ENCODE measurements around the gene GSTM4. TPM values are rescaled to one million over a fixed set of nuclear protein-coding genes. Genes with fewer than 3 reads are reported as not detected.
A peak's percentile ranks its signal among the peaks of the same experiment; 100 is the strongest.
"Not testable (repeated sequence)": the region's sequence is repeated elsewhere in the genome, so short reads cannot be mapped to it uniquely, and the experiment has no call there.

GSTM4 gene
- total RNA-seq, 1 experiment from 2014 or later, result 24.6 TPM

DNA sequence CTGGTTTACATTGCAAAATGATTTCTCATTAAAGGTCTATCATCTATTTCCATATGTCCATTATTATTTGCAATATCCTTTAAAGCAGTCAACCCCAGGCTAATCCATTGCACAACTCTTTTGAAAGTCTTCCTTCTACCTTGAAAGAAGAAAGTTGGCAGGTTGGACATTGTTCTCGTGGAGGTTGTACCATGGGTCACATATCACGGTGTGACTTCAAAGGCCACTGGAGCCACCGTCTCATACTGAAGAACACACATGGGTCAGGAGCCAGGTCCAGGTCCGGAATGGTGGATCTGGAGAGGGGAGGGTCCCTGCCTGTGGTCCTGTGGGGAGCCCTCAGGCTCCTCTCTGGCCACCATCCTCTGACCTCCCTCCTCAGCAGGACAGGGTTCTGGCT is 30.0 kb downstream of the GSTM4 start:
- not testable (repeated sequence) for H3K9me3 ChIP-seq (ENCODE audit: control insufficient read depth, low read depth, low read length); H3K27ac ChIP-seq (ENCODE audit: insufficient read length, low read depth, low read length); H4K91ac ChIP-seq (ENCODE audit: insufficient read length, low read depth, low read length); H3K23ac ChIP-seq (ENCODE audit: insufficient read length, low read depth, low read length); H4K20me1 ChIP-seq (ENCODE audit: control insufficient read depth, insufficient read depth, insufficient read length); H3K9me3 Mint-ChIP-seq; H3K56ac ChIP-seq (ENCODE audit: insufficient read length, low read depth, low read length); H2AFZ ChIP-seq (ENCODE audit: low read length); H3K27me3 Mint-ChIP-seq (ENCODE audit: low read depth); H4K8ac ChIP-seq (replicated peaks; ENCODE audit: insufficient read length, low read depth, low read length); H3K27me3 ChIP-seq (ENCODE audit: insufficient read depth, low read length); H3K4ac ChIP-seq (ENCODE audit: low read depth, low read length); H3K4me2 ChIP-seq (ENCODE audit: insufficient read depth, insufficient read length, low read length); H3K4me1 Mint-ChIP-seq; H2BK15ac ChIP-seq (ENCODE audit: low read depth, low read length); H3K79me1 ChIP-seq (ENCODE audit: insufficient read depth, low read depth, low read length, poor library complexity, severe bottlenecking); H3K14ac ChIP-seq (ENCODE audit: insufficient read depth, low read length); H3K23me2 ChIP-seq (ENCODE audit: insufficient read length, low read depth, low read length, poor library complexity, severe bottlenecking); H2BK5ac ChIP-seq (ENCODE audit: insufficient read length, low read length); H2AK5ac ChIP-seq (ENCODE audit: insufficient read length, low read length); H2BK20ac ChIP-seq (ENCODE audit: low read depth, low read length, poor library complexity, severe bottlenecking); H3K18ac ChIP-seq (ENCODE audit: insufficient read length, low read depth, low read length); H3K4me3 Mint-ChIP-seq; DNase-seq; H2BK12ac ChIP-seq (ENCODE audit: insufficient read length, low read depth, low read length); H3K79me2 ChIP-seq (ENCODE audit: insufficient read depth, low read length); H3K9ac ChIP-seq (ENCODE audit: extremely low read depth, insufficient read length, low read length); H3K36me3 Mint-ChIP-seq (ENCODE audit: insufficient read depth in 1 of 3, low read depth in 3 of 3); H3K27ac Mint-ChIP-seq; H2BK120ac ChIP-seq (ENCODE audit: low read depth, low read length, poor library complexity, severe bottlenecking); H3T11ph ChIP-seq (ENCODE audit: low read length); H3K4me1 ChIP-seq (ENCODE audit: insufficient read depth, low read length); H4K5ac ChIP-seq (ENCODE audit: insufficient read length, low read depth, low read length)
- no CpG with 5 or more reads among the region's 4 CpGs for WGBS (ENCODE audit: extremely low coverage, insufficient read length, low lambda C conversion rate)

DNA sequence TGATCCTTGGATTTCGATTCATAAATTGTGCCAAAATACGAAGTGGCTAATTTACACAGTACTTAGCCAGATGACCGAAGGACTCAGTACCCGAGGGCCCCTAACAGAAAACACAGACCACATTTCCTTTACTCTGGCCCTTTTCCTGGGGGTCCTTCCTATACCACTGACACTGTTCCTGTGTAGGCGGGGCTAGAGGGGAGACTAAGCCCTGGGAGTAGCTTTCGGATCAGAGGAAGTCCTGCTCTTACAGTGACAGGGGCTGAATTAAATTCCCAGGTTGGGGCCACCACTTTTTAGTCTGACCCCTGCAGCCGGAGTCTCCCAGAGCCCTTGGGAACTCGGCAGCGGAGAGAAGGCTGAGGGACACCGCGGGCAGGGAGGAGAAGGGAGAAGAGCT is 31.2 kb downstream of the GSTM4 start:
- H3K4ac ChIP-seq (ENCODE audit: low read depth, low read length); H4K20me1 ChIP-seq (ENCODE audit: control insufficient read depth, insufficient read depth, insufficient read length); H3K9me3 ChIP-seq (ENCODE audit: control insufficient read depth, low read depth, low read length); H3K4me1 Mint-ChIP-seq; H3K27me3 Mint-ChIP-seq (ENCODE audit: low read depth); H2BK5ac ChIP-seq (ENCODE audit: insufficient read length, low read length); H2AK5ac ChIP-seq (ENCODE audit: insufficient read length, low read length); H3K27ac ChIP-seq (ENCODE audit: insufficient read length, low read depth, low read length); H3K4me2 ChIP-seq (ENCODE audit: insufficient read depth, insufficient read length, low read length); H3K23me2 ChIP-seq (ENCODE audit: insufficient read length, low read depth, low read length, poor library complexity, severe bottlenecking); H4K5ac ChIP-seq (ENCODE audit: insufficient read length, low read depth, low read length); H3T11ph ChIP-seq (ENCODE audit: low read length); H3K79me2 ChIP-seq (ENCODE audit: insufficient read depth, low read length); H3K9me3 Mint-ChIP-seq; H3K23ac ChIP-seq (ENCODE audit: insufficient read length, low read depth, low read length); H2AFZ ChIP-seq (ENCODE audit: low read length); H2BK12ac ChIP-seq (ENCODE audit: insufficient read length, low read depth, low read length); H2BK15ac ChIP-seq (ENCODE audit: low read depth, low read length); H3K79me1 ChIP-seq (ENCODE audit: insufficient read depth, low read depth, low read length, poor library complexity, severe bottlenecking); H2BK20ac ChIP-seq (ENCODE audit: low read depth, low read length, poor library complexity, severe bottlenecking); H3K27me3 ChIP-seq (ENCODE audit: insufficient read depth, low read length); H3K56ac ChIP-seq (ENCODE audit: insufficient read length, low read depth, low read length); DNase-seq; H2BK120ac ChIP-seq (ENCODE audit: low read depth, low read length, poor library complexity, severe bottlenecking); H3K18ac ChIP-seq (ENCODE audit: insufficient read length, low read depth, low read length); H3K9ac ChIP-seq (ENCODE audit: extremely low read depth, insufficient read length, low read length); H4K8ac ChIP-seq (replicated peaks; ENCODE audit: insufficient read length, low read depth, low read length); H3K4me1 ChIP-seq (ENCODE audit: insufficient read depth, low read length); H4K91ac ChIP-seq (ENCODE audit: insufficient read length, low read depth, low read length): not testable (repeated sequence)
- peak overlapping the region; percentile 94 for H3K14ac ChIP-seq (ENCODE audit: insufficient read depth, low read length)
- H3K36me3 Mint-ChIP-seq (ENCODE audit: insufficient read depth in 1 of 3, low read depth in 3 of 3), result peaks cover 0 to 11% (median 0%) of the 10 kb centered on the region in 3 experiments; a peak in 1 of 7 replicates
- peak overlapping the region in 1 of 3 experiments; percentile 5; a peak in 2 of 7 replicates for H3K27ac Mint-ChIP-seq
- H3K4me3 Mint-ChIP-seq, result peak overlapping the region; percentile 68 to 74
- no CpG with 5 or more reads among the region's 11 CpGs for WGBS (ENCODE audit: extremely low coverage, insufficient read length, low lambda C conversion rate)

Measured in H9 (cell line).